GM18502 (cell line): Measurements from ENCODE around the gene ZDHHC11B.

ENCODE experiments used
- ATAC-seq: cut with Tn5 transposase; IDR thresholded peaks from one replicate; pipeline ENCODE4 v1.9.1; 2021; ENCODE audit warnings: mild to moderate bottlenecking; ENCODE audit not compliant: unreplicated experiment, poor library complexity

ZDHHC11B gene

GRCh38 chr5:665956-666711 is 118.4 kb downstream of the ZDHHC11B start:
- no peak for ATAC-seq

DNA sequence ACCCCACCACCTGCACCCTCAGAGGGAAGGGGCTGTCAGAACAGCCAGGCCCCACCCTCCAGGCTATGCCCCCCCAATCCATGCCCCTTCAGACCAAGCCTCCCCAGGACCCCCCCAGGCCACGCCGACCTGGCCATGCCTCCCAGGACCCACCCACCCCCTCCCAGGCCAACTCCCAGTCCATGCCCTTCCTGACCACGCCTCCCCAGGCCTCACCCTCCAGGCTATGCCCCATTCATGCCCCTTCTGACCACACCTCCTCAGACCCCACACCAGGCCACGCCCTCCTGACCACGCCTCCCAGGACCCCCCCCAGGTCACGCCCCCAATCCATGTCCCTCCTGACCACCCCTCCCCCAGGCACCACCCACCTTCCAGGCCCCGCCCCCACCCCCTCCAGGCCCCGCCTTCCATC is 119.0 kb downstream of the ZDHHC11B start:
- no peak for ATAC-seq

DNA sequence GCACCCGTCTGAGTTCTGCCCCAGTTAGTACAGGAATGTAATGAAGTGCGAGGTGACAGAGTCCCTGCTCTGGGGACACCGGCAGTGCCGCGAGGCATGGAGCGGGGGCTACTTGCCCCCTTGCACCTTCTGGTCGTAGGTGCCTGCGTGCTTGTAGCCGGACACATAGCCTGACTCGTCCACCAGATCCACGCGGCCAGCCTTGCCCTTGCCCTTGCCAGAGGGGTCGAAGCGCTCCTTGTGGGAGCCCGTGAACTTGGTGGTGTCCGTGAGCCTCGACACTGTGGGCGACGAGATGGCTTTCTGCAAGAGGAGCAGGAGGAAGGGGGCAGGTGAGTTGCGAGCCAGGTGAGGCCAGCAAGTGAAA is 119.6 kb downstream of the ZDHHC11B start:
- ATAC-seq: no peak

GRCh38 chr5:664343-664993 is 120.1 kb downstream of the ZDHHC11B start:
- no peak for ATAC-seq

- no peak for ATAC-seq
Measured at GRCh38 chr5:663436-664342, 120.8 kb downstream of the ZDHHC11B start.

DNA sequence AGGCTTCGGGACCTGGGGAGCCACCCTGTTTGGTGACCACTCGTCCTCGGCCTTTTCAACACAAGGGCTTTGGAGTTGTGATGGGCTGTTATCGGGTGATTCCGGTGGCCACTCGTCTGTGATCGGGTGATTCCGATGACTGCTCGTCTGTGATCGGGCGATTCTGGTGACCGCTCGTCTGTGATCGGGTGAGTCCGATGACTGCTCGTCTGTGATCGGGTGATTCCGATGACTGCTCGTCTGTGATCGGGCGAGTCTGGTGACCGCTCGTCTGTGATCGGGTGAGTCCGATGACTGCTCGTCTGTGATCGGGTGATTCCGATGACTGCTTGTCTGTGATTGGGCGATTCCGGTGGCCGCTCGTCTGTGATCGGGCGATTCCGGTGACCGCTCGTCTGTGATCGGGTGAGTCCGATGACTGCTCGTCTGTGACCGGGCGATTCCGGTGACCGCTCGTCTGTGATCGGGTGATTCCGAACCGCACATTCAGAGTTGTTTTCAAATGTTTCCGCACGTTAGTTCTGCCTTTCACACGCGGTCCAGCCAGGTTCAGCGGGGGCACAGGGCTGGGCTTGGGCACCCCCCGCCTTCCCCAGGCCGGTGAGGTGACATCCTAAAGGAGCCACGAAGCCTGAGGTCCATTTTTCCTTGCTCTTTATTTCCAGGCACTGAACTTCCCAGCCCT is 121.6 kb downstream of the ZDHHC11B start:
- ATAC-seq: no peak

DNA sequence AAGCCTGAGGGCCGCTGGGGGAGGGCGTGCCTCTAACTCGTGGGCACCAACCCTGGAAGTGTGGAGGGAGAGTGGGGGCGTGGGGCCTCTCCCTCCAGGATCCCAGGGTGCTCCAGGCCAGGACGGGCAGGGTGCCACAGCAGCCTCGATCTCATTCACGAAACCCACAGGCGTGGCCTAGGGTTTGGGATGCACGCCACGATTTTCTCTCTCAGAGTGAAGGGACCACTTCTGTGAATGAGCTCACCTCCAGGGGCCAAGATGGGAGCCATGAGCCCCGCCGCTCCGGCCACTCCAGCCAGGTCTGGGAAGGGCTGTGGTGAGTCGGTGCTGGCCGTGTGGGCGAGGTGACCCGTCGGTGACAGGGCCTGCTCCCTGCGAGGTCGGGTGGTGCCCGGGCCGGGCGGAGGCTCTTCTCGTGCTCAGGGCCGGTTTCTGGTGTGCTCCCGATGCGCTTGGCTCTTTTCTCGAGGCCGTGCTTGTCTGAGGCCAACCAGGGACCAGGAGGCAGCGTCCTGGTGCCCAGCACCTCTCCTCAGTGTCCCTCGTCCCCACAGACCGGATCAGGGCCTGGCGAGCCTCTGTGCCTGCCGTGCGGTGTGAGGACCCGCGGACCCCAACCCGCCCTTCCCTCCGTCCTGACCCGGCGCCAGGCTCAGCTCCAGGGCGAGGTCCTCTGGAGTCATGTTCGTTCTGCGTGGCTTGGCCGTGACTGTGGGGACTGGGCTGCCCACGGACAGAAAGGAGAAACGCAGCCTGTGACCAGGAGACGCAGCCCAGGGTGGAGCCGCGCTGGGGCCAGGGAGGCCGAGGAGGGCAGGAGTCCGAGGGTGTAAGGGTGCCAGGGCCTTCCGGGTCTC is 122.4 kb downstream of the ZDHHC11B start:
- ATAC-seq: no peak

DNA sequence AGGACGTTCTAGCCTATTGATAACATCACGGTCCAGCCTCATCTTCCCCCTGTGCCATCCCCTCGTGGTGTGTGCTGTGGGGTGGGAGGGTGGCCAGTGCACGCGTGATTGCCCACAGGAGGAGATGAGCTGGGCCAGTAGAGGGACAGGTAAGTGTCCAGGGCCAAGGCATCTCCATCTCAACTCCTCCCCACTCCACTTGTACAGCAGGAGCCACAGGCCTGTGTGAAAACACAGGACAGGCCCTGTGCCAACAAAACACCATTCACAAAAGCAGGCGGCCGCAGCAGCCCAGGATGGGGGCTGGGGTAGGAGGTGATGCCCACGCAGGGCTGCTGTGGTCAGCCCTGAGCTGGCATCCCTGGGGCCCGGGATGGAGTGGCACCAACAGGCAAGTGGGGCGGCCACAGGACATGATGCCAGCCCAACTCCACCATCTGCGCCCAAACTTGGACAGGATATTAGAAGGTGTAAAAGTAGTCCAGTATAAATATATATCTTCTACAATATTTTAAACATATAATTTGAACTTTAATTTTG is 124.0 kb downstream of the ZDHHC11B start:
- ATAC-seq: no peak
